Germinal center (tissue), 1 donor: ENCODE data around the gene USP40.

ENCODE experiments used
- DNase-seq: peaks from one replicate; pipeline ENCODE4 v3.0.0; 2012; ENCODE audit warnings: mixed read lengths, low spot score

USP40 gene

GRCh38 chr2:233497692-233498091 lies 68.9 kb downstream of the USP40 start:
- DNase-seq, result no peak

DNA sequence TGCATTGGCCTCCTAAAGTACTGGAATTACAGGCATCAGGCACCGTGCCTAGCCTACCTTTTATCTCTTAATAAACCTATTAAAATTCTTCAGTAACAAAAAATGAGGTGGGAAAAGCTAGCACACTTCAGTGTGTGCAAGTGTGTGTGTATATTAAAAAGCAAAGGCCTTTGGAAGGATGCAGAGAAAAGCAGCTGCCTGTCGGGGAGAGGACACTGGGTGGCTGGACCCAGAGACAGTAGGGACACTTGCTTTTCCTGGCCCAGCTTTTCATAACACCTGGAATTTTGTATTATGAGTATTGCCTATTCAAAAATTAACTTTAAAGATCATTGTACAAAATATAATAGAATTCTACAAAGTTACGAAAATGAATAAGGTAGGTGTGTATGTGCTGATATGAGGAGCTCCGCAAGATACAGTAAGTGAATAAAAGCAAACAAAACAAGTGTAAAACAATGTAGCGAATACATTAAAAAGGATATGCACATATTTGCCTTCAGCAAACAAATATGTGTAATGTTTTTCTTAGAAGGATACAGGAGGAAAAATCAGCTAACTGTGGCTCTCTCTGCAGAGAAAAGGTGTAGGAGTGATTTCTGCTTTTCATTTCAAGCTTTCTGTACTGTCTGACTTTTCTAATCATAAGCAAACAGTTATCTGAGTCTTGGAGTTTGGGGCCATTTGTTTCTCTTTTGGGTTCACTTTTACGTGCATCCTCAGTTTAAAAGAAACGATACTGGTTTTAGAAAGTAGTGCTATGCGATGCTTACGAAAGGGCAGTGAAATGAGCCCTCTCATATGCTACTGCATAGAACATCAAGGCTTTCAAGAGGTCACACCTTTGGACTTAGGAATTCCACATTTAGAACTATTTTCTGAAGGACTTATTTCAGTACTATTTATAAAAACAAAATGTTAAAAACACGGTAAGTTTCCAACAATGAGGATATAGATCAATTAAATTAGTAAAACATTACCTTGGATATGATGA lies 70.8 kb downstream of the USP40 start:
- DNase-seq, result no peak

- no peak for DNase-seq
These were observed 73.8 kb downstream of the USP40 start for GRCh38 chr2:233492751-233493150.

GRCh38 chr2:233492078-233492477 lies 74.5 kb downstream of the USP40 start:
- no peak for DNase-seq

- DNase-seq, result no peak
These were observed 75.3 kb downstream of the USP40 start for GRCh38 chr2:233491326-233491725.

DNA sequence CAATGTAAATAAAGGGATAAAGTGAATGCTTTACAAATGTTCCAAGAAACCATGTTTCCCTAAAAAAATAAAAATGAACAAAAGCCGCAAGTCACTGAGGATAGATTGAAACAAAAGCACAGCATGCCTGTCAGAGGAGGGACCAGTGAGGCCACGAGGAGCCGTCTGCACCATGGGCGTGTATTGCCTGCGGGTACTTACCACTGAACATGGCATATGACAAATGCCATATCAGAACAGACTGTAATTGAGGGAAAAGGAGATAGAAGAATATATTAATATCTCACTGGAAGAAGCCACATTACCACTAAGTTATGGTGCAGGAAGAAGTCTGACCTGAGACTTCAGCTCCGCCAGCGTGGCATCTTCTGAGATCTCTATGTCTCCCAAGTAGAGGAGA lies 75.8 kb downstream of the USP40 start:
- no peak for DNase-seq

DNA sequence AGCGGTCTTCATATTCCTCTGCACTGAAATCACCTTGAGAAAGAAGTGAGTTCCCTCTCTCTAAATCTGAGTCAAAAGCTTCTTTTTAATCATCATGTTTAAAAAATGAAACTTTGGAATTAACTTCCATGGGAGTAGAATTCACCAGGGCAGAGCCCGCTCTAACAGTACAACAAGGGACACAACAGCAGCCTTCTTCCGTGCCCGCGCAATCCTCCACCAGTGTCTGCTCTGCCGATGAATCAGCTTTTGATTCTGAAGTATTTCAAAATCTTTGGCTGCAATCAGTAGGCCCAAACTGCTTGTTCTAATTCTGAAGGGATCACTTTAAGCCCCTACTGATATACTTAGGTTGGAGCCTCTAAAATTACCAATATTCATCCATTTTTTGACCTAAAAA lies 76.9 kb downstream of the USP40 start:
- DNase-seq, result no peak

GRCh38 chr2:233489143-233489542 lies 77.4 kb downstream of the USP40 start:
- no peak for DNase-seq

- DNase-seq, result no peak
These were observed 78.7 kb downstream of the USP40 start for GRCh38 chr2:233487748-233488345.

DNA sequence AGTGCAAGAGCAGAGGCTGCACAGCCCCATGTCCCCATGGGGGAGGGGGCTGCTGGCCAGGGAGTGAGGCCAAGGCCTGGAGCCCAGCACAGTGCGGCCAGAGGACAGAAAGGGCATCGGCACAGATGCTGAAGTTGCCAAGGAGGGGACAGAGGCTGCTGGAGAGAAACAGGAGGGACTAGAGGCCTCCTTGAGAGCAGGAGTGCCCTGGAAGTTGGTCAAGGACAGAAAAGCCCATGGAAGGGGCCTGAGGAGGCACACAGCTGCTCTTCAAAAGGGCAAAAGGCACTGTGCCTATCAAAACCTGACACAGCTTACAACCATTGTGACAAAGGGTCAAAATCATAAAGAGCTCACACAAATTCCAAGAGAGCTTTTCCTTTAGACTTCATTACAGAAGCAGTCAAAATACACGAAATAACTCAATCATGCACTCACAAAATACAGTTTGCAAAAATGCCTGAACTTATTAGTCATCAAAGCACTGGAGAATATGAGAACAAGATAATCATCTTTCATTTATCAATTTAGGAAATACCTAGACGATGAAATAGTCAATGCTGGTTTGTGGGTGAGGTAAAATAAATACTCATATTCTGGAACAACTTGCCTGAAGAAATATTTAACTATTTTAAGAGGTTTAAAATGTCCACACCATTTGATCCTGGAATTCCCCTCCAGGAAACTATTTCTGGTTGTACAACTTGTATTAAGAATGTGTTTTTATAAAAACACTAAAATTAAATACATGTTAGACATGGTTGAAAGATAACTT lies 79.6 kb downstream of the USP40 start:
- DNase-seq, result no peak

DNA sequence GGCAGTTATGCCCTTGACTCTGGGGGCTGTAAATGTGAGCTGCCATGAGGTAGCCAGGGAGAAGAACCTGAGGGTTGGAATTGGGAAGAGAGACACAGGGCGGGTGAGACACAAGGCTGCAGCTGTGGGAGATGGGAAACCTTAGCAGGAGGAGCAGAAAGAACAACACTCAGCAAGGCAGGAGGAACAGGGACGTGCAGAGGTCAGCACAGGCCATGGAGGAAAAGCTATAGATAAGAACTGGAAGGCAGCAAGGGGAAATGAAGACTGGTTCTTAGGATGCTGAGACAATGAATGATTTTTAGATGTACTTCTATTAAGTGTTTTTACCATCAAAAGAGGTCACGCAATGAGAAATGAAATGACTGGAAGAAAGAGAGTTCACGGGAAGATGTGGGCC lies 80.2 kb downstream of the USP40 start:
- DNase-seq, result no peak

GRCh38 chr2:233485726-233486125 lies 80.9 kb downstream of the USP40 start:
- DNase-seq, result no peak

DNA sequence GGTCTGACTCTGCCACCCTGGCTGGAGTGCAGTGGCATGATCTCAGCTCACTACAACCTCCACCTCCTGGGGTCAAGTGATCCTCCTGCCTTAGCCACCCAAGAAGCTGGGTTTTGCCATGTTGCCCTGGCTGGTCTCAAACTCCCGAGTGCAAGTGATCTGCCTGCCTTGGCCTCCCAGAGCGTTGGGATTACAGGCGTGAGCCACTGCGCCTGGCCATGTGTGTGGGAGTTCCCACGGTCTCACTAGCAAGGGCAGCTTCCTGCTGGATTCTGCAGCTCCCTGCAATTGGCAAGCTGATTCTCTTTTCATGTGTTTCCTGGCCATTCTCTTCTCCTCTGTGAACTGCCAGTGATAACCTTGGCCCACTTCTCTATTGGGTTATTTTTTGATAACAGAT lies 84.0 kb downstream of the USP40 start:
- no peak for DNase-seq

DNA sequence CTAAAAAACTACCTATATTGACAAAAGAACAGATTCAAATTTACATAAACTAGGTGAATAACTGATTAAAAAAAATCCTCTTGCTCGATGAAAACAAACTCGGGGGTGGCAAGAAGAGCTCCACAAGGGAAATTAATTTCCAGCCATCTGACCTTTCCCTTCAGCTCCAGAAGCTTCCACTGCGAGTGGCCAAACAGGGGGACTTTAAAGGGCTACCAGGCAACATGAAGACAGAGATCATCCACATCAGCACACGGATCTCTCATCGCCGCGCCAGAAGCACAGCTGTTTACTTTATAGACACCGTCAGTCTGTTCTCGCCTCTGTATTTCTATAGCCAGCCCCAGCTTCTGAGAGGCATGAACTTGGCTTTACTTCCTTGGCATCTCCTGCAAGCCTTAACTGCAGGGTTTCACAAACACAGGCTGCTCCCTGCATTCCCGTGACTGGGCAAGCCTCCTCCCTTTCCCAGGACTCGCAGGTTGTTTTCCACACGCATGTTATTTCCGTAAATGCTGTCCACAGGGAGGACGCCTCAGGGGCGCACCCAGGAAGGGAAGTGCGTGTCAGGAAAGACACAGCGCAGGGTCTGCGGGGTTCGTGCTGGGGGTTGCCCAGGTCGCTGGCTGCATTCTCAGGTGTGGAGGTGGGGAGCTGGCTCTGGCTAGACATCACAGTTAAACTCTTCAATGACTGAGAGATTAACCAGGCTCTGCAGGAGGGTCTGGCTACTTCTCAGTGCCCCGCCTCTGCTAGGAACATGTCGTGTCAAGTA lies 85.0 kb downstream of the USP40 start:
- no peak for DNase-seq

GRCh38 chr2:233480490-233481202 lies 85.9 kb downstream of the USP40 start:
- DNase-seq, result no peak

GRCh38 chr2:233479616-233480489 lies 86.7 kb downstream of the USP40 start:
- no peak for DNase-seq

DNA sequence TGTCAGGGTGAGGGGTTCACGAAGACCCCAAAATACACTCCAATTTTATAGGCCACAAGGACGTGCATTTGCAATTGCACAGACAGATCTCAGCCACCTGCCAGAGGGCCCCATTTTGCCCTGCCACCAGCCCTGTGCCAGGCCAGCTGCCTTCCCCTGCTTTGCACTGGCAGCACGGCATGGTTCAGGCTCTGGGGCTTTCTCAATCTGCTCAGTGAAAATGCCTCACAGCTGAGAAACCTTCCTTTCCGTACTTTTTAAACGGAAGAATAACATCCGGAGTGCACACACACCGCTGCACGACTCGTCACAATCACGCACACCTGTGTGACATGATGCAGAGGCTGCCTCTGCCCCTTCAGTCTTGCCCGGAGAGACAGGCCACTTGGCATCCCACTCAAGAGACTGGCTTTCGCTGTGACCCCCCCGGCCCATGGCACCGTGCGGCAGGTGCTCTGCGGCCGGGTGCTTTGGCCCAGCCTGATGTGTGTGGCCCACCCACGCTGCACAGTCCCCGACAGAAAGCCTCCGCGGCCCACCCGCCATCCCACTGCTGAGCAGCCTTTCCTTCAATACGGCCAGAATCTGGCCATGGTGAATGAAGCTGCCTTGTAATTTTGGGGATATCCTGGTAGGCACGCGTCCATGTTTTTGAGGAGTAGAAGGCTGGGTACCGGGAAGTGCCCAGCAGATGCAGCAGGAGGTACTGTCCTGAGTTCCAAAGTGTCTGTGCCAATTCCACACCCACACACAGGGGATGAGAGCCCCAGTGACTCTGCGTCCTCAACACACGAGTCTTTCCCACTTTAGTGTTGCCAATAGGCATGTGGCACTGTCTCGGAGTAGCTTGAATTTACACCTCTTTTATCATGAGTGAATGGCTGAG lies 88.8 kb downstream of the USP40 start:
- no peak for DNase-seq

DNA sequence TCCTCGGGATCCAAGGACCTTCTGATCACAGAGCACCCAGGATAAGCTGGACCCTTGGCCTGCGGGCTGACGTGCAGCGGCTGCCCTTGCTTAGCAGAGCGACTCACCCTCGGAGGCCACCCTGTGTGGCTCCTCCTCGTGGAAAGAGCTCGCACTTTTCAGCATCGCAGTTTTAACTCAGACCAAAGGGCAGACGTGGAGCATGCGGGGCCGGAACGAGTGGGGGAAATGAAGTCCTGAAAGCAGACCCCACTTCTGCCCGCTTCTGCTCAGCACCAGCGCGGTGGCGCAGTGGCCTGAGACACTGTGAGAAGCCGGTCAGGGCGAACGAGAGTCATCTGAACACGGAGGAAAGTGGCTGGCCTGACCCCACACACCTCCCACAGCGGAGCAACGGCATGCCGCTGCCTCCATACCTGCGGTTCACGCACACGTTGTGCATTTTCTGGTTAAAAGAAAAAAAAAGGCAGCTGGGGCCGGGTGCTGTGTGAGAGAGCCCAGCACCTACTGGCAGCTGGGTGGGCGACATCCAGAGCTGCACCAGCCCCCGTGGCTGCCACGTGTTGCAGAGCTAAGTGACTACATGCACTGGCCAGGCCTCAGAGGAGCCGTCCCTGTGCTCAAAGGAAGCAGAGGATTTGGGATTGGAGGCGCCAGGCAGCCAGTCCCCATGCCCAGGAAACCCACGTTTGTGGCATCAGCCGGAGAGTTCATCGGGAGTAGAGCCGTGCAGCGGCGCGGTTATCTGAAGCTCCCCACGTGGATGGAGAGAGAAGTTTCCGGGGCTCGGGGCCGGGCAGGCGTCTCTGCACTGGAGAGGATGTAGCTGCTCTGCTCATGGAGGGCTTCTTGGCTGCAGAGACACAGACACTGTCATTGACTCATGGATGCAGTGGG lies 89.7 kb downstream of the USP40 start:
- DNase-seq, result no peak
